Lower lobe of right lung (tissue), 2 donors: ENCODE results near the gene CYCS. TPM values are rescaled to one million over a fixed set of nuclear protein-coding genes. Genes with fewer than 3 reads are reported as not detected.
A peak's percentile ranks its signal among the peaks of the same experiment; 100 is the strongest.

Experiments used
- ATAC-seq, 2 donors: fragments of 200-7000 bp; cut with Tn5 transposase; one replicate each; pipeline ENCODE4 v1.9.1; 2020 to 2022; ENCODE audit warnings: mild to moderate bottlenecking in 2 of 2, moderate library complexity in 2 of 2
- DNase-seq: peaks from one replicate; pipeline ENCODE4 v3.0.0-alpha.2; 2020
- H3K27ac ChIP-seq: fragments of 200-600 bp; one replicate; pipeline ENCODE4 v1.8.0; 2022
- H3K27me3 ChIP-seq: fragments of 200-600 bp; one replicate; pipeline ENCODE4 v1.8.0; 2022; ENCODE audit warnings: low read depth
- H3K36me3 ChIP-seq: fragments of 200-600 bp; one replicate; pipeline ENCODE4 v1.8.0; 2022; ENCODE audit warnings: mild to moderate bottlenecking
- H3K4me1 ChIP-seq: fragments of 200-600 bp; one replicate; pipeline ENCODE4 v1.8.0; 2022
- H3K4me3 ChIP-seq: fragments of 200-600 bp; one replicate; pipeline ENCODE4 v1.8.0; 2022; ENCODE audit warnings: mild to moderate bottlenecking
- H3K9me3 ChIP-seq: fragments of 200-600 bp; one replicate; pipeline ENCODE4 v1.8.0; 2022
- intact Hi-C: fragments of 100-400 bp; cut with DNase I; formaldehyde crosslinking; loops from one replicate; pipeline ENCODE4 v1.11.0; 2022
- total RNA-seq: library from RNA; stranded (reverse); fragmentation: NEBNext Ultra II Directional; extraction: Animal tissue kit (Norgen Biotek cat#: 25700); gene quantifications from one replicate; pipeline ENCODE4 v1.2.1, GENCODE V29; 2021
- TF ChIP-seq, protein P1 (sequence below): fragments of 200-600 bp; IDR thresholded peaks from one replicate; pipeline ENCODE4 v1.8.0; 2022; ENCODE audit warnings: antibody characterized with exemption, mild to moderate bottlenecking
- donor health status: DM: no; HTN: yes; CAD: no; lungs with severe emphysema.

The CYCS gene
- total RNA-seq, 1 donor from 2014 or later: 62.3 TPM

DNA sequence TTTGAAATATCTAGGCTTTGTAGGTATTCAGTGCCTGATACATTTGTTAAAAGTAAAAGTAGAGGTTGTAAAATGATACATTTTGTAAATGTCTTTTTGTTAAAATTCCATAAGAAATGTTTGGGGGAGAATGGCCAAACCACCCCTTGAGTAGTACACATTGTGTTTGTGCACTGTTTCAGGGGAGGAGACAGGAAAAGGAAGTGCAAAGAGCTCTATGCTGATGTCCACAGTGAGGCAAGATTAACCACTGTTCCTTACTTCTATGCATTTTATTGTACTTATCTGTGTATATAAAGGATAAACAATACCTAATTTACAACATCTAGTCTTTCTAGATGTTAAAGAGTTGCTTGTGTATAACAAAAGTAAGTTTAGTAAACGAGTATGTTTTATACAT, 7.4 kb upstream of the CYCS start:
- Histone ChIP-seq H3K9me3 (no peaks in the 10 kb centered on the region), H3K27me3 (no peaks in the 10 kb centered on the region), H3K4me3 (no peak overlapping the region), H3K4me1 (no peaks in the 10 kb centered on the region), H3K36me3 (peaks cover 5% of the 10 kb centered on the region), H3K27ac (no peak overlapping the region)
- TF ChIP-seq, protein P1, sequence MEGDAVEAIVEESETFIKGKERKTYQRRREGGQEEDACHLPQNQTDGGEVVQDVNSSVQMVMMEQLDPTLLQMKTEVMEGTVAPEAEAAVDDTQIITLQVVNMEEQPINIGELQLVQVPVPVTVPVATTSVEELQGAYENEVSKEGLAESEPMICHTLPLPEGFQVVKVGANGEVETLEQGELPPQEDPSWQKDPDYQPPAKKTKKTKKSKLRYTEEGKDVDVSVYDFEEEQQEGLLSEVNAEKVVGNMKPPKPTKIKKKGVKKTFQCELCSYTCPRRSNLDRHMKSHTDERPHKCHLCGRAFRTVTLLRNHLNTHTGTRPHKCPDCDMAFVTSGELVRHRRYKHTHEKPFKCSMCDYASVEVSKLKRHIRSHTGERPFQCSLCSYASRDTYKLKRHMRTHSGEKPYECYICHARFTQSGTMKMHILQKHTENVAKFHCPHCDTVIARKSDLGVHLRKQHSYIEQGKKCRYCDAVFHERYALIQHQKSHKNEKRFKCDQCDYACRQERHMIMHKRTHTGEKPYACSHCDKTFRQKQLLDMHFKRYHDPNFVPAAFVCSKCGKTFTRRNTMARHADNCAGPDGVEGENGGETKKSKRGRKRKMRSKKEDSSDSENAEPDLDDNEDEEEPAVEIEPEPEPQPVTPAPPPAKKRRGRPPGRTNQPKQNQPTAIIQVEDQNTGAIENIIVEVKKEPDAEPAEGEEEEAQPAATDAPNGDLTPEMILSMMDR: no peak
- DNase-seq: no peak
- intact Hi-C loops: no loop called here
- ATAC-seq: no peak

DNA sequence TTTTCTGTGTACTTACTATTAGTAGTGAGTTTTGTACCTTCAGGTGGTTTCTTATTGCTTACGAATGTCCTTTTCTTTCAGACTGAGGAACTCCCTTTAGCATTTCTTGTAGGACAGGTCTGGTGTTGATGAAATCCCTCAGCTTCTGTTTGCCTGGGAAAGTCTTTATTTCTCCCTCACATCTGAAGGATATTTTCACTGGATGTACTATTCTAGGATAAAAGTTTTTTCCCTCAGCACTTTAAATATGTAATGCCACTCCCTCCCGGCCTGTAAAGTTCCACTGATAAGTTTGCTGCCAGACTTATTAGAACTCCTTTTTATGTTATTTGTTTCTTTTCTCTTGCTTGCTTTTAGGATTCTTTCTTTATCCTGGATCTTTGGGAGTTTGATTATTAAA, 1.7 kb upstream of the CYCS start:
- H3K27ac ChIP-seq: no peak overlapping the region
- DNase-seq (no peak), ATAC-seq (no peak)
- no peak overlapping the region for H3K4me3 ChIP-seq
- TF ChIP-seq, protein P1: no peak
- H3K27me3 ChIP-seq: no peaks in the 10 kb centered on the region
- intact Hi-C loops: no loop called here
- H3K36me3 ChIP-seq: peaks cover 19% of the 10 kb centered on the region
- H3K9me3 ChIP-seq: no peaks in the 10 kb centered on the region
- peaks cover 11% of the 10 kb centered on the region for H3K4me1 ChIP-seq

DNA sequence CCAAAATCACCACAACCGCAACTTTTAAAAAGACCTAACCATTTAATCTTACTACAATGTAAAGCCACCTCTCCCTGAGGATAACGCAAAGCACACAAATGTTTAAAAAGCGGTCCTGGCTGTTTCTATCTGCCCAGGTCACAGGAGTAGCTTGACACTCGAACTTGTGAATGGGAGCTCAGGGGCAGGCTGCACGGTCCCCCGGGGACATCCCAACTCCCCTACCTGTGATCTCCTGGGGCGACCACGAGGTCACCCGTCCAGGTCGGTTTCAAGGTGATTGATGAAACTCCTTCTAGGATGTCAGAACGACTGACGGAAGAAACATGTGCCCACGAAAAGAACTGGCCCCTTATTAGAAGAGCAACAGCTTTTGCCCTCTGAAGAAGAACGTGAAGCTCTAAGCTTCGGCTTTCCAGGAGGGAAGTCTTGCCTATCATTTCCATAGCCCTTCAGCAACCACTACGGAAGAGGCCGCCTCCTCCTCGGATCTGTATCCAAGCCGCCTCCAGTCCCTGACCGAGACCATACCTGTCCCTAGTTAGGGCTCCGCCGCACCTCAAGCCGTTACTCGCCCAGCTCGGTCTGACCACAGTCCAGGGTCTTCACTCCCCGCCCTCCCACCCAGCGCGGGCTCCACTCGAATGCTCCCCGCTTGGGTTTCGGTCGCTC, 459 bp downstream of the CYCS start:
- TF ChIP-seq, protein P1: no peak
- H3K4me3 ChIP-seq: peak overlapping the region; percentile 91
- peaks cover 40% of the 10 kb centered on the region for H3K36me3 ChIP-seq
- H3K4me1 ChIP-seq: peaks cover 11% of the 10 kb centered on the region
- no peaks in the 10 kb centered on the region for H3K27me3 ChIP-seq
- intact Hi-C loops: no loop called here
- ATAC-seq: peak in 1 of 2 donors; percentile 49
- peak overlapping the region; percentile 97 for H3K27ac ChIP-seq
- no peak for DNase-seq
- no peaks in the 10 kb centered on the region for H3K9me3 ChIP-seq

DNA sequence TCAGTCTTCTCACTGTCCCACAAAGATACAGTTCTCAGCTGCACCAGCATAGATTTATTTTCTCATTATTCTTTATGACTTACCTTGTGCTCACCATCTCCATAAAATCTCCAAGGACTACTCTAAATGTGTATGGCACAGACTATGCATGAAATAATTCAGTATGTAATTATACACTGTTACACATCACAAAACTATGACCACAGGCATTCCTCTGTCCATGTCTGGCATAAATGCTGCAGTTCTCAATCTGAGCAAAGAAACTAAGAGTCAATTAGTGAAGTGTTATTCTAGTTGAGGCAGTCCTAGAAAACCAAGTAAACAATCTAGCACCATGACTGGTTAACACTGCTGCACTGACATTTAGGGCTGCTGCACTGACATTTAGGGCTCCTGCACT, 2.7 kb downstream of the CYCS start:
- H3K27ac ChIP-seq: no peak overlapping the region
- ATAC-seq: no peak
- intact Hi-C loops: no loop called here
- H3K4me3 ChIP-seq: no peak overlapping the region
- H3K4me1 ChIP-seq: peaks cover 11% of the 10 kb centered on the region
- H3K27me3 ChIP-seq: no peaks in the 10 kb centered on the region
- H3K9me3 ChIP-seq: no peaks in the 10 kb centered on the region
- DNase-seq: no peak
- H3K36me3 ChIP-seq: peaks cover 44% of the 10 kb centered on the region
- TF ChIP-seq, protein P1: no peak

DNA sequence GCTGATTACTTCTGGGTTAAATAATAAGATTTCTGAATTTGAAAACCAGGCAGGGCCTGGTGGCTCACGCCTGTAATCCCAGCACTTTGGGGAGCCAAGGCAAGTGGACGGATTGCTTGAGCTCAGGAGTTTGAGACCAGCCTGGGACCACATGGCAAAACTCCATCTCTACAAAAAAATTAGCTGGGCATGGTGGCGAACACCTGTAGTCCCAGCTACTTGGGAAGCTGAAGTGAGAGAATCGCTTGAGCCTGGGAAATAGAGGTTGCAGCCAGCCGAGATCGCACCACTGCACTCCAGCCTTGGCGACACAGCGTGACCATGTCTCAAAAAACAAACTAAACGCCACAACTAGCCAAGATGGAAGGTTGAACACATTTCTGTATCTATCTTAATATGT, 3.5 kb downstream of the CYCS start:
- ATAC-seq: no peak
- H3K9me3 ChIP-seq: no peaks in the 10 kb centered on the region
- intact Hi-C loops: no loop called here
- no peak overlapping the region for H3K4me3 ChIP-seq
- TF ChIP-seq, protein P1: no peak
- H3K36me3 ChIP-seq: peaks cover 44% of the 10 kb centered on the region
- no peaks in the 10 kb centered on the region for H3K27me3 ChIP-seq
- no peak for DNase-seq
- no peak overlapping the region for H3K27ac ChIP-seq
- H3K4me1 ChIP-seq: peaks cover 11% of the 10 kb centered on the region
